K562 (cell line): Measurements from ENCODE around the gene OTOGL. TPM values are rescaled to one million over a fixed set of nuclear protein-coding genes. Genes with fewer than 3 reads are reported as not detected.

Experiments
- ATAC-seq: fragments of 200-7000 bp; cut with Tn5 transposase; 3 replicates; pipeline ENCODE4 v1.9.1; 2020; ENCODE audit warnings: moderate library complexity
- BruUV-seq: library from RNA; stranded (reverse); fragments of 400-500 nt; replicated peaks from 2 replicates; lab custom pipeline; 2021; lab: Mats Ljungman, UMichigan
- CTCF ChIA-PET: fragments of 300-600 bp; formaldehyde crosslinking; extraction: SDS; loops from one replicate; lab custom pipeline; 2021; ENCODE audit warnings: low intra/inter-chr PET ratio; lab: Yijun Ruan, JAX
- POLR2A ChIA-PET: fragments of 300-600, 350-650 bp; sonication (Branson Sonifier 250); formaldehyde crosslinking; extraction: SDS; loops from one replicate; lab custom pipeline; 2021; ENCODE audit warnings: antibody characterized with exemption, inconsistent platforms; lab: Yijun Ruan, JAX
- DNase-seq, 4 experiments: peaks; one replicate each; pipeline versions ENCODE4 v3.0.0 to v3.0.0-alpha.2; 2011 to 2018; ENCODE audit warnings: low spot score in 3 of 4, mixed read lengths in 3 of 4; ENCODE audit errors: extremely low read depth in 1 of 4
- FAIRE-seq: peaks from 2 replicates; lab custom pipeline; 2011; peaks lifted over from hg19 to GRCh38; lab: Jason Lieb, UNC
- H2AFZ ChIP-seq: 2 replicates; pipeline ENCODE4 v1.6.0; 2011; ENCODE audit warnings: low read depth, low read length, control low read depth, inconsistent platforms
- H3K27ac ChIP-seq: fragments of 200-600 bp; 3 replicates; pipeline ENCODE4 v1.8.0; 2011; ENCODE audit warnings: low read depth, mild to moderate bottlenecking, control low read depth, inconsistent platforms, low read length, moderate library complexity, mixed read lengths; ENCODE audit errors: extremely low read depth
- H3K27me3 ChIP-seq, 2 experiments: fragments of 300-600 bp in 1 of 2; 2 replicates in 1 of 2; 3 replicates in 1 of 2; pipeline versions ENCODE4 v1.6.0 to v1.8.0; 2011; ENCODE audit warnings: inconsistent platforms in 2 of 2, low read length in 2 of 2, mild to moderate bottlenecking in 1 of 2, mixed read lengths in 1 of 2, moderate library complexity in 1 of 2; ENCODE audit not compliant: control insufficient read depth in 2 of 2, insufficient read depth in 2 of 2
- H3K36me3 ChIP-seq: fragments of 300-600 bp; 3 replicates; pipeline ENCODE4 v1.8.0; 2011; ENCODE audit warnings: mild to moderate bottlenecking, low read length, inconsistent platforms; ENCODE audit not compliant: control insufficient read depth, insufficient read depth
- H3K4me1 ChIP-seq, 2 experiments: fragments of 200-600 bp in 1 of 2; replicated peaks in 1 of 2; 2 replicates in 1 of 2; 3 replicates in 1 of 2; pipeline versions ENCODE4 v1.5.1 to v1.8.0; 2011; ENCODE audit warnings: inconsistent platforms in 2 of 2, low read length in 2 of 2, mild to moderate bottlenecking in 1 of 2, mixed read lengths in 1 of 2, moderate library complexity in 1 of 2; ENCODE audit not compliant: control insufficient read depth in 2 of 2, insufficient read depth in 2 of 2
- H3K4me2 ChIP-seq: 2 replicates; pipeline ENCODE4 v1.6.1; 2011; ENCODE audit warnings: low read length, control low read depth, inconsistent platforms, mixed read lengths; ENCODE audit not compliant: insufficient read depth
- H3K4me3 ChIP-seq: fragments of 200-600 bp; sonication (generic), shearing (Covaris generic); 2 replicates; pipeline ENCODE4 v1.5.1; 2016; ENCODE audit warnings: control low read depth, inconsistent platforms
- H3K79me2 ChIP-seq: fragments of 200-600 bp; 3 replicates; pipeline ENCODE4 v1.8.0; 2011; ENCODE audit warnings: low read length, inconsistent platforms; ENCODE audit not compliant: control insufficient read depth, insufficient read depth
- H3K9ac ChIP-seq, 2 experiments: 2 replicates each; pipeline versions ENCODE4 v1.6.0 to v1.6.1; 2011; ENCODE audit warnings: low read depth in 2 of 2, low read length in 2 of 2, control low read depth in 1 of 2, inconsistent platforms in 1 of 2, mild to moderate bottlenecking in 1 of 2, mixed read lengths in 1 of 2; ENCODE audit not compliant: insufficient read depth in 1 of 2
- H3K9me1 ChIP-seq: one replicate; pipeline ENCODE4 v1.6.0; 2011; ENCODE audit warnings: inconsistent platforms, mild to moderate bottlenecking, low read length, moderate library complexity; ENCODE audit not compliant: control insufficient read depth, insufficient read depth
- H3K9me3 ChIP-seq: replicated peaks from 2 replicates; pipeline ENCODE4 v1.5.1; 2011; ENCODE audit warnings: low read depth, low read length, inconsistent platforms; ENCODE audit not compliant: control insufficient read depth, insufficient read depth
- H4K20me1 ChIP-seq: replicated peaks from 2 replicates; pipeline ENCODE4 v1.6.1; 2011; ENCODE audit warnings: low read length, inconsistent platforms, mixed read lengths; ENCODE audit not compliant: control insufficient read depth, insufficient read depth
- DIDO1 ChIP-seq: fragments of 450-650 bp; IDR thresholded peaks from 2 replicates; pipeline ENCODE4 v1.6.1; 2016; ENCODE audit warnings: low read depth, missing biosample characterization, missing genetic modification characterization
- GATA2 ChIP-seq: sonication (generic); formaldehyde crosslinking; IDR thresholded peaks from 2 replicates; pipeline ENCODE4 v1.4.0; 2020; ENCODE audit warnings: mild to moderate bottlenecking, missing genetic modification reagents
- MAZ ChIP-seq, 2 experiments: fragments of 450-650 bp in 1 of 2; sonication (generic) in 1 of 2; formaldehyde crosslinking; IDR thresholded peaks in 1 of 2; conservative IDR thresholded peaks in 1 of 2; 2 replicates each; pipeline versions ENCODE4 v1.4.0 to v1.5.0; 2020; ENCODE audit warnings: mild to moderate bottlenecking in 1 of 2, missing genetic modification reagents in 1 of 2
- MEF2D ChIP-seq: conservative IDR thresholded peaks from 2 replicates; pipeline ENCODE4 v1.6.1; 2016; ENCODE audit warnings: low read depth, missing genetic modification characterization, missing compliant biosample characterization
- POLR3G ChIP-seq: IDR thresholded peaks from 2 replicates; pipeline ENCODE4 v1.6.1; 2011; ENCODE audit not compliant: insufficient read length, insufficient replicate concordance; ENCODE audit errors: extremely low read depth
- RBM34 ChIP-seq: fragments of 200-400 bp; formaldehyde crosslinking; IDR thresholded peaks from 2 replicates; pipeline ENCODE4 v1.6.1; 2018; ENCODE audit warnings: low read length, borderline replicate concordance; ENCODE audit not compliant: insufficient read depth
- RFX5 ChIP-seq: IDR thresholded peaks from 2 replicates; pipeline ENCODE4 v1.6.1; 2011; ENCODE audit warnings: low read depth, mild to moderate bottlenecking, improper control_type of control experiment, low read length
- SP2 ChIP-seq: IDR thresholded peaks from 2 replicates; pipeline ENCODE4 v1.6.1; 2011; ENCODE audit warnings: mild to moderate bottlenecking, low read depth, low read length, moderate library complexity; ENCODE audit not compliant: poor library complexity, severe bottlenecking; ENCODE audit errors: extremely low read depth
- SRSF3 ChIP-seq: fragments of 200-400 bp; formaldehyde crosslinking; IDR thresholded peaks from 2 replicates; pipeline ENCODE4 v1.6.1; 2016; ENCODE audit warnings: mild to moderate bottlenecking, low read length, moderate library complexity; ENCODE audit not compliant: insufficient read depth
- ZNF699 ChIP-seq: fragments of 250-450 bp; sonication (Bioruptor Pico); IDR thresholded peaks from 2 replicates; pipeline ENCODE4 v1.8.0; 2021; ENCODE audit warnings: mild to moderate bottlenecking, moderate library complexity; ENCODE audit not compliant: insufficient replicate concordance
- ZNF717 ChIP-seq: fragments of 250-450 bp; sonication (Bioruptor Pico); IDR thresholded peaks from 2 replicates; pipeline ENCODE4 v1.5.0; 2021
- WGBS: fragments of 100-300 bp; shearing (Covaris generic); methylation state at CpG from one replicate; pipeline ENCODE4 v1.1.6; 2016; ENCODE audit warnings: low coverage, mixed read lengths; ENCODE audit not compliant: insufficient coverage; ENCODE audit errors: missing lambda C conversion rate; 5-methylcytosine and 5-hydroxymethylcytosine counted together
- in situ Hi-C: fragments of 300-500 bp; cut with MboI; formaldehyde crosslinking; loops from 4 replicates; pipeline ENCODE4 v1.15.0; 2018; ENCODE audit warnings: inconsistent platforms, mixed read lengths
- intact Hi-C: fragments of 100-400 bp; cut with micrococcal nuclease; formaldehyde crosslinking; loops from 2 replicates; pipeline ENCODE4 v1.14.2; 2022
- polyA plus RNA-seq, 8 experiments: library from polyadenylated mRNA; depleted of rRNA in 4 of 8; stranded (reverse) in 5 of 8; unstranded in 3 of 8; fragments of >200 nt; fragmentation: Nextera tagmentation in 2 of 8; fragmentation: Illumina TruSeq in 1 of 8; extraction: Ambion mirVana in 2 of 8; extraction: Trizol in 1 of 8; gene quantifications; 2 replicates each; pipeline versions ENCODE4 v1.2.1 to v1.2.3, GENCODE V29; 2011 to 2014; ENCODE audit warnings: inconsistent platforms in 1 of 8, missing spikeins in 1 of 8
- total RNA-seq, 7 experiments: library from RNA; depleted of rRNA in 6 of 7; stranded (reverse); fragments of >200 nt in 6 of 7; fragmentation: Illumina TruSeq in 2 of 7; extraction: Trizol in 2 of 7; gene quantifications; 2 replicates each; pipeline versions ENCODE4 v1.2.1 to v1.2.3, GENCODE V29; 2011 to 2021; ENCODE audit warnings: low replicate concordance in 1 of 7
- TF ChIP-seq, protein P1 (sequence below): fragments of 250-450 bp; sonication (Bioruptor Pico); IDR thresholded peaks from 2 replicates; pipeline ENCODE4 v1.8.0; 2021; ENCODE audit warnings: borderline replicate concordance, mild to moderate bottlenecking, moderate library complexity; ENCODE audit not compliant: poor library complexity, severe bottlenecking
- TF ChIP-seq, protein P2 (sequence below): fragments of 450-650 bp; formaldehyde crosslinking; IDR thresholded peaks from 2 replicates; pipeline ENCODE4 v1.4.0; 2020; ENCODE audit warnings: mild to moderate bottlenecking

The OTOGL gene
- total and polyA plus RNA-seq, 9 of the 15 experiments (the other 6 are each of a cell fraction or from before 2014, with no cell fraction given) = 0.02 to 0.03 TPM; not detected in 7

DNA sequence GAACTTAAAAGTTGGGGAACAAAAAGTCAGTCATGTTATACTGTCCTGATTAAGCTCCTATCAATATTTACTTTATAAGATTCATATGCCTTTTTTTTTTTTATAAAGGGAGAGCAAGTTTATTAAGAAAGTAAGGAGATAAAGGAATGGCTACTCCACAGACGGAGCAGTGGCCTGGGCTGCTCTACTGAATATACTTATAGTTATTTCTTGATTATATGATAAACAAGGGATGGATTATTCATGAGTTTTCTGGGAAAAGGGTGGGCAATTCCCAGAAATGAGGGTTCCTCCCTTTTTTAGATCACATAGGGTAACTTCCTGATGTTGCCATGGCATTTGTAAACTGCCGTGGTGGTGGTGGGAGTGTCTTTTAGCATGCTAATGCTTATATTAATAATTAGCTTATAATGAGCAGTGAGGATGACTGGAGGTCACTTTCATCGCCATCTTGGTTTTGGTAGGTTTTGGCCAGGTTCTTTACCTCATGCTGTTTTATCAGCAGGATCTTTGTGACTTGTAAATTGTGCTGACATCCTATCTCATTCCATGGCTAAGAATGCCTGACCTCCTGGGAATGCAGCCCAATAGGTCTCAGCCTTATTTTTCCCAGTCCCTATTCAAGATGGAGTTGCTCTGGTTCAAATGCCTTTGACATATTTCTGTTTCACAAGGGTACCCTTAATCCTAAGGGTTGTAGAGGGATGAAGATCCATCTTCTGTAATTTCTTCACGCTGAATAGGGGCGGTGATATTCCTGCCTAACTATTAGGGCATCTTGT lies 73.9 kb downstream of the OTOGL start:
- WGBS = 0% methylated on average over 5 of the region's 5 CpGs
- intact Hi-C loops = no loop called here
- POLR2A ChIA-PET = no interaction called here
- Histone ChIP-seq H3K4me2 (no peak overlapping the region), H3K27me3 (no peaks in the 10 kb centered on the region), H3K79me2 (no peaks in the 10 kb centered on the region), H3K27ac (no peak overlapping the region), H3K36me3 (no peaks in the 10 kb centered on the region), H3K9me3 (no peaks in the 10 kb centered on the region), H3K4me3 (no peak overlapping the region), H3K9me1 (no peaks in the 10 kb centered on the region), H3K9ac (no peak overlapping the region), H4K20me1 (no peaks in the 10 kb centered on the region), H2AFZ (no peak overlapping the region), H3K4me1 (no peaks in the 10 kb centered on the region)
- DNase-seq (no peak), ATAC-seq (no peak), FAIRE-seq (no peak)
- in situ Hi-C loops = no loop called here
- CTCF ChIA-PET = no interaction called here
- BruUV-seq = no TSS peak
- TF ChIP-seq ZNF717 (CRISPR knock-in tag) (no peak), SP2 (no peak), MEF2D (tag) (no peak)

GRCh38 chr12:80175307-80175930 lies 76.1 kb downstream of the OTOGL start:
- no peaks in the 10 kb centered on the region for H3K79me2 ChIP-seq
- H3K4me3 ChIP-seq = no peak overlapping the region
- no peaks in the 10 kb centered on the region for H3K9me3 ChIP-seq
- no peaks in the 10 kb centered on the region for H3K4me1 ChIP-seq
- no peak overlapping the region for H3K27ac ChIP-seq
- WGBS = 0% methylated on average over 2 of the region's 2 CpGs
- H3K27me3 ChIP-seq = no peaks in the 10 kb centered on the region
- intact Hi-C loops = no loop called here
- in situ Hi-C loops = no loop called here
- no peak for DNase-seq
- H4K20me1 ChIP-seq = no peaks in the 10 kb centered on the region
- FAIRE-seq = no peak
- ChIA-PET POLR2A (no interaction called here), CTCF (no interaction called here)
- no peak for ATAC-seq
- H2AFZ ChIP-seq = no peak overlapping the region
- no peak overlapping the region for H3K9ac ChIP-seq
- H3K9me1 ChIP-seq = no peaks in the 10 kb centered on the region
- no TSS peak for BruUV-seq
- no peak overlapping the region for H3K4me2 ChIP-seq
- no peaks in the 10 kb centered on the region for H3K36me3 ChIP-seq
- TF ChIP-seq RFX5 (no peak), RBM34 (no peak), SRSF3 (no peak), POLR3G (no peak), GATA2 (CRISPR knock-in tag) (no peak), DIDO1 (tag) (no peak), ZNF699 (no peak), MAZ (CRISPR knock-in tag; conservative IDR thresholded peaks at IDR 0.05 in 1 of 2, IDR thresholded peaks at IDR 0.05 in 1 of 2) (no peak)
- TF ChIP-seq, protein P1, sequence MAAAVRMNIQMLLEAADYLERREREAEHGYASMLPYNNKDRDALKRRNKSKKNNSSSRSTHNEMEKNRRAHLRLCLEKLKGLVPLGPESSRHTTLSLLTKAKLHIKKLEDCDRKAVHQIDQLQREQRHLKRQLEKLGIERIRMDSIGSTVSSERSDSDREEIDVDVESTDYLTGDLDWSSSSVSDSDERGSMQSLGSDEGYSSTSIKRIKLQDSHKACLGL (CRISPR knock-in tag) = no peak
- TF ChIP-seq, protein P2, sequence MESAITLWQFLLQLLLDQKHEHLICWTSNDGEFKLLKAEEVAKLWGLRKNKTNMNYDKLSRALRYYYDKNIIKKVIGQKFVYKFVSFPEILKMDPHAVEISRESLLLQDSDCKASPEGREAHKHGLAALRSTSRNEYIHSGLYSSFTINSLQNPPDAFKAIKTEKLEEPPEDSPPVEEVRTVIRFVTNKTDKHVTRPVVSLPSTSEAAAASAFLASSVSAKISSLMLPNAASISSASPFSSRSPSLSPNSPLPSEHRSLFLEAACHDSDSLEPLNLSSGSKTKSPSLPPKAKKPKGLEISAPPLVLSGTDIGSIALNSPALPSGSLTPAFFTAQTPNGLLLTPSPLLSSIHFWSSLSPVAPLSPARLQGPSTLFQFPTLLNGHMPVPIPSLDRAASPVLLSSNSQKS (CRISPR knock-in tag) = no peak
